GM18868 (cell line): ENCODE measurements around the gene PAOX.
"Not testable (repeated sequence)": the region's sequence is repeated elsewhere in the genome, so short reads cannot be mapped to it uniquely, and the experiment has no call there.

Experiments
- ATAC-seq: cut with Tn5 transposase; IDR thresholded peaks from one replicate; pipeline ENCODE4 v1.9.1; 2021; ENCODE audit warnings: mild to moderate bottlenecking, moderate library complexity; ENCODE audit not compliant: unreplicated experiment

PAOX gene

GRCh38 chr10:133362846-133363245 is 16.2 kb upstream of the PAOX start:
- no peak for ATAC-seq

DNA sequence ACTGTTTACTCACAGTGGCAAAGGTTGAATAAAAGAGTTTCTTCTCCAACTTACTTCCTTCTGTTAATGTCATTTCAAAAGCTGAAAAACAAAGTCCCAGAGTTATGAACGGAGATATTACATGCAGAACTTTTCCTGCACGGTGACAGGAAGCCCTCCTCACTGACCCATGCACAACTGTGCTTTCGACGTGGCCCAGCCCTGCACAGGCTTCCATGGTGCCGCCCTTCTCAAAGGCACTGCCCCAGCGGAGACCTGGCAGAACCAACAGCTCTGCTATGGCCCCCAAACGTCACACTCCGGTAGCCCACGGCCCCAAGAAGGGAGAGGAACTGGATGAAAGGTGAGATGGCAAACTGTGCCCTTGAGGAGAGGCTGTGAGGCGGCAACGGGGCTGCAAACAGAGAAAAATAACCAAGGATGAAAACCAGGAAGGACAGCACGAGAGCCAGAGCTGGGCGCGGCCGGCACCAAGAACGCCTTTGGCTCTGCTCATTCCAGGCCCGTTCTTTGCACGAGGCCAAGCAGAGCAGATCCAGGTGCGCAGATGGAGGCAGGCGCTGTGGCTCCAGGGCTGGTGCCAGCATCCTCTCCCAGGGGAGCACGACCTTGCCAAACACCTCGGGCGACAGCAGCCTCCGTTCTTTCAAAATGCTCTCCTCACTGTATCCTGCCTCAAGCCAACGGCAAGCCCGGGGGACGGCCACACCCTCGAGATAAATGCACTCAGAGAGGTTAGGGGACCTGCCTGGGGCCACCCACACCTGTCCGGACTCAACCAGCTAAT is 14.2 kb upstream of the PAOX start:
- ATAC-seq: no peak

- ATAC-seq: no peak
Measured at GRCh38 chr10:133365461-133366129, 13.5 kb upstream of the PAOX start.

GRCh38 chr10:133366130-133366478 is 13.0 kb upstream of the PAOX start:
- ATAC-seq: no peak

DNA sequence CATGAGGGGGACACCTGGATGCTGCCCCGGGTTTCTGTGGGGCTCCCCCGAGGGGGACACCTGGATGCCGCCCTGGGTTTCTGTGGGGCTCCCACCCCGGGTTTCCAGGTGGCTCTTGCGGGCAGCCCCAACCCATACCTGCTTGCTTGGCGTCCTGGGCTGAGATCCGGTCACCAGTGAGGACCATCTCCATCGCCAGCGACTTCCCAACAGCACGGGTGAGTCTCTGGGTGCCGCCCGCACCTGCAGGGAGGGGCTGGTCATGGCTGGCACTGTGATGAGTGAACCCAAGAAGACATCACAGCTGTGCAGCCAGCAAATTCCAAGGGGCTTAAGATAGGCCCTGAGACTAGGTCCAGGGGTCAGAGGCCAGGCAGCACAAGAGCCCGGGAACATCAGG is 12.3 kb upstream of the PAOX start:
- no peak for ATAC-seq

DNA sequence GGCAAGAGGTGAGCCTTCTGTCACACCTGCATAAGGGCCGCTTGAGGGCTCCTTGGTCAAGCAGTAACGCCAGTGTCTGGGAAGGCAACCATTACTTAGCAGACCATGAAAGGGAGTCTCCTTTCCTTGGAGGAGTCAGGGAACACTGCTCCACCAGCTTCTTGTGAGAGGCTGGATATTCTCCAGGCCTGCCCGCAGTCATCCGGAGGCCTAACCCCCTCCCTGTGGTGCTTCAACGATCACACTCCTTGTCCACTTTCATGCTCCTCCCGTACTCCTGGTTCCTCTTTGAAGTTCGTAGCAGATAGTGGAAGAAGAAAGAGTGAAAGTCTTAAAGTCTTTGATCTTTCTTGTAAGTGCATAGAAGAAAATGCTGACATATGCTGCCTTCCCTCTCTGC is 11.6 kb upstream of the PAOX start:
- ATAC-seq: not testable (repeated sequence)

DNA sequence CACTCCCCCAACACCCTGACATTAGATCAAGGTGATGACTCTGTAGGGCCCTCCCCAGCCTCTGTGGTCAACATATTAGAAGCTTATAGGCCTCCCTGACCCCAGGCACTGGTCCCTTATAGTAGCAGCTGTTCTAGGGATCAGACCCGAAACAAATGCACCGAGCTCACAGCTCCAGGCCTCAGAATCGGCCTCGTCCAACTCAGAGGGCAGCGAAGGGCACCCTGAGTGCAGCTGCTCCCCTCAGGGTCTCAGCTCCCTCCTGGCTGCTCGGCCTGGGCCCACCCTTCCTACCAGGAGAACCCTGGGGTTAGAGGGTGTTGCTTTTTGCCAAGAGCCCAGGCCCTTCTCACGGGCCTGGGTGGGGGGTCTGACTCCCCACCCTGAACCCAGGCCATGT is 10.9 kb upstream of the PAOX start:
- ATAC-seq: no peak

DNA sequence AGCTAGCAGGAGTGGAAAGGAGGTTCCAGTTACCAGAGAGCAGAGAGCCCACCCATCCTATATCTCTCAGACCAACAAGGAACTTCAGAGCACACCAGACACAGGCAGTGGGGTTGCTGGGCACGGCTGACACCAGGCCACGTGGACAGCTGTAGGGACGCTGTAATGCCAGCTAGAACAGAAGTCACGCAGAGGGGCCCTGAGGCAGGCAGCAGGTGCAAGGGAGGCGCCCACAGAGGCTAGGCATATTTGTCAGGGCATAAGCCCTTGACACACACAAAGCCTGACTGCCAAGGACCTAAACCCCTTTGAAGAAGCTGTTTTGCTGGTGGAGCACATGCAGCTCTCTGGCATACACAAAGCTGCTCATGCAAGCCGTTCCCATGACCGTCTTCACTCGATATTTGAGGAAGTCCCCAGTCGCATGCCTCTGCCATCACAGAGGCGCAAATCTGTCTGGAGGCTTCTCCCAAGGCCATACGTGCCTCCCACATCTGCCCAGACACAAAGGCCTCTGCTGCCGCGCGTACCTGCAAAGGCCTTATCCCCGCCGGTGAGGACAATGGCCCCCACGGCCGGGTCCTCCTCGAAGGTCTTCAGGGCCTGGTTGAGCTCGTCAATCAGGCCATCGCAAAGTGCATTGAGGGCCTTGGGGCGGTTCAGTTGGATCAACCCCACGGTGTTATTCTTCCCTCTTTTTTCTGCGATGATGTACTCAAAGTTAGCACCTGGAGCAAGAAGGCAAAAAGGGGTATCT is 8.9 kb upstream of the PAOX start:
- no peak for ATAC-seq

- no peak for ATAC-seq
Measured at GRCh38 chr10:133372507-133372906, 6.6 kb upstream of the PAOX start.

GRCh38 chr10:133373174-133374090 is 5.6 kb upstream of the PAOX start, which contains the start of gene ECHS1:
Gene ECHS1 (minus strand): TSS chr10:133373354. CDS start chr10:133373333, 21 bp downstream.
- ATAC-seq: peak; percentile 97

DNA sequence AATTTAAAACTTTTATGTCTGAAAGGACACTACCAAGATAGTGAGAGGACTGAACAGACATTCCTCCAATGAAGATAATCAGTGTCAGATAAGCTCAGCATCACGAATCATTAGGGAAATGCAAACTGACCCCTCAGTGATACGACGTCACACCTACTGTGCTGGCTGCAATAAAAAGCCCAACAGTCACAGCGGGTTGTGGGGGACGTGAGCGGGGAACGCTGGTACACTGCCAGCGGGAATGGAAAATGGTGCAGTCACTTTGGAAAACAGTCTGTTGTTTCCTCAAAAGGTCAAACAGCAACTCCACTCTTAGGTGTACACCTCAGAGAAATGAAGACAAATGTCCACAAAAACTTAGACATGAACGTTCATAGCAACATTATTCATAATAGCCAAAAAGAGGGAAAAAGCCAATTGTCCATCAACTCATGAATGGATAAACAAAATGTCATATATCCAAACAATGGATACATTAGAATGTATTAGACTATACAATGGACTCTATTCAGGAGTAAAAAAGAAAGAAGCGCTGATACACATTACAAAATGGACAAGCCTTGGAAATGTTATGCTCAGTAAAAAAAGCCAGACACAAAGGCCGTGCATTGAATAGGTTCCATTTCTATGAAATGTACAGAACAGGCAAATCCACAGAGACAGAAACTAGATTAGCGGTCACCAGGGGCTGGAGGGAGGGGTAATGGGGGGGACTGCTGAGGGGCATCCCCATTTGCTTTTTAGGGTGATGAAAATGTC is 3.5 kb upstream of the PAOX start:
- no peak for ATAC-seq

- not testable (repeated sequence) for ATAC-seq
Measured at GRCh38 chr10:133376183-133376582, 2.9 kb upstream of the PAOX start.

- no peak for ATAC-seq
Measured at GRCh38 chr10:133377025-133377817, 1.8 kb upstream of the PAOX start.

DNA sequence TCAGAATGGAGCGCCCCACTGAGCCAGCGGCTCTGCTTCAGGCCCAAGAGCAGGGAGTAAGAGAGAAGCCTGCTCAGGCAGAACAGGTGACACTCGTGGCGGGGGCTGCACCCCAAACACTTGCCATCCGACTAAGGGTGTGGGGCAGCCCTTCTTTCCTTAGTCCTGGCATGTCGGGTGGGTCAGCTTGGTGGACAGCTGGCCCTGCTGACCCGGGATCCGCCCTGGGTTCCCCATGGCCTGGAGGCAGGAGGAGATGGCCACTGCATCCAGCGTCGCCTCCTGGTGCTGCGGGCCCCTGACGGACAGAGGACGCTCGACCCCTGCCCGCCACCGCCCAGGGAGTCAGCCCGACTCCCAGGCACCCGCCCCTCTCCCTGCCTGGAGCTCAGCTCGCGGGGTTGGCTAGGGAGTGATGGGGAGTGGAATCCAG is 1.2 kb upstream of the PAOX start:
- no peak for ATAC-seq

- peak; percentile 42 for ATAC-seq
Measured at GRCh38 chr10:133378251-133379096, 588 bp upstream of the PAOX start.

DNA sequence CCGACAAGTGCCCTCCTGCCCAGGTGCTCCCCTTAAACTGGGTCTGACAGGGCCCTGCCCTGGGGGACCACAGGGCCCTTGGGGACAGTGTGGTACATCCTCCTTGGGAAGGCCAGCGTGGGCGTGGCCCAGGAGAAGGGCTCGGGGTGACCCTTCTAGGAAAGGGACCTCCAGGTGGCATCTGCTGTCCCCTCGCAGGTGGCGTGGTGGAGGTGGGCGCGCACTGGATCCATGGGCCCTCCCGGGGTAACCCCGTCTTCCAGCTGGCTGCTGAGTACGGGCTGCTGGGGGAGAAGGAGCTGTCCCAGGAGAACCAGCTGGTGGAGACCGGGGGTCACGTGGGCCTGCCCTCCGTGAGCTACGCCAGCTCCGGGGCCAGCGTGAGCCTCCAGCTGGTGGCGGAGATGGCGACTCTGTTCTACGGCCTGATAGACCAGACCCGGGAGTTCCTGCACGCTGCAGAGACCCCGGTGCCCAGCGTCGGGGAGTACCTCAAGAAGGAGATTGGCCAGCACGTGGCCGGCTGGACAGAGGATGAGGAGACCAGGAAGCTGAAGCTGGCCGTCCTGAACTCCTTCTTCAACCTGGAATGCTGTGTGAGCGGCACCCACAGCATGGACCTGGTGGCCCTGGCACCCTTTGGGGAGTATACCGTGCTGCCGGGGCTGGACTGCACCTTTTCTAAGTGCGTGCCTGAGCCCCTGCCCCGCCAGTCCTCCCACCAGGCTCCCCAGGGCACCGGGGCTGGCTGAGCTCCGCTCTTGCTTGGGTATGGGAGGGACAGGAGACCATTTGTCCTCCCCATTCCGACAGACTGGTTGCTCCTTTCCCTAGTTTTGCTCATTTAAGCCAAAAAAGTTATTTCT is 972 bp downstream of the PAOX start:
- ATAC-seq: no peak

DNA sequence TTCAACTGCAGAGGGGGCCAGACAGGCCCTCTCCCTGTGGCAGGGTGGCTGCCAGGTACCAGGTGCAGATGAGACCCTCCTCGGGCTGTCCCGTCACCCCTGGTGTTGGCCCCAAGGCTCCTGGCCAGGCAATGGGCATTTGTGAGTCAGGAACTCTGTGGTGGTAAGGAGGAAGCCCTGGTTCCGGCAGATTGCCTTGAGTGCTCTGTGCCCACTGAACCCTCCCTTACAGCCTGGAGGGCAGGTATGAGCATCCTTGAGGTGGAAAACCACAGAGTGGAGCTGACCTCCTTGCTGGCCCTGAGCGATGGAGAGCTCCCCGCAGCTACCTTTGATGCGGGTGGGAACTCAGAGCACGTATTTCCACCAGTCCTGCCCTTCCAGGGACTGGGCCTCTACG is 2.0 kb downstream of the PAOX start:
- ATAC-seq: no peak
